NB4 (cell line): ENCODE data around the gene VWA5B1.

Source experiments
- CTCF ChIP-seq: IDR thresholded peaks from one replicate; pipeline ENCODE4 v1.5.1; 2012; ENCODE audit warnings: low read depth, low read length
- MYC ChIP-seq: IDR thresholded peaks from 2 replicates; pipeline ENCODE4 v1.6.1; 2011; ENCODE audit warnings: low read depth, low read length
- POLR2A ChIP-seq: IDR thresholded peaks from 2 replicates; pipeline ENCODE4 v1.6.1; 2011; ENCODE audit warnings: mild to moderate bottlenecking; ENCODE audit not compliant: insufficient read length; ENCODE audit errors: extremely low read depth
- TF ChIP-seq, protein P1 (sequence below): IDR thresholded peaks from 2 replicates; pipeline ENCODE4 v1.6.1; 2011; ENCODE audit warnings: low read depth, low read length

DNA sequence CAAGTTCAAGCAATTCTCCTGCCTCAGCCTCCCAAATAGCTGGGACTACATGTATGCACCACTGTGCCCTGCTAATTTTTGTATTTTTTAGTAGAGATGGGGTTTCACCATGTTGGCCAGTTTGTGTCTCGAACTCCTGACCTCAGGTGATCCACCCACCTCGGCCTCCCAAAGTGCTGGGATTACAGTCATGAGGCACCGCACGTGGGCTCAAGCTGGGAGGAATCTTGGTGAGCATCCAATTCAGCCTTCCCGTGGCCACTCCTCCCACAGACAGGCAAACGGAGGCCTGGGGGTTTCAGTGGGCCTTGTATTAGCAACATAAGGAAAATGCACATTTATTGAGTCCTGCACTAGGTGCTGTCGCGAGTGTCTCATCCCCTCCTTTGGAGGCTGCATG lies 24.5 kb upstream of the VWA5B1 start:
- no peak for TF ChIP-seq CTCF
- no peak for TF ChIP-seq POLR2A
- TF ChIP-seq, protein P1, sequence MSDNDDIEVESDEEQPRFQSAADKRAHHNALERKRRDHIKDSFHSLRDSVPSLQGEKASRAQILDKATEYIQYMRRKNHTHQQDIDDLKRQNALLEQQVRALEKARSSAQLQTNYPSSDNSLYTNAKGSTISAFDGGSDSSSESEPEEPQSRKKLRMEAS, result no peak
- no peak for TF ChIP-seq MYC
